Activated CD8-positive, alpha-beta memory T cell treated with anti-CD3 and anti-CD28 coated beads for 1 hour (primary cell): Measurements from ENCODE around the gene ZBTB7B.

Experiments used
- DNase-seq, 2 donors: peaks; one replicate each; pipeline ENCODE4 v3.0.0-alpha.2; 2020; ENCODE audit warnings: low read depth in 1 of 2; ENCODE audit errors: extremely low read depth in 1 of 2

ZBTB7B gene

GRCh38 chr1:155001675-155002463, 733 bp upstream of the ZBTB7B start:
- DNase-seq: peak; percentile 93 to 96

GRCh38 chr1:155003227-155003765, 694 bp downstream of the ZBTB7B start:
- no peak for DNase-seq

GRCh38 chr1:155003766-155004351, 1.3 kb downstream of the ZBTB7B start:
- no peak for DNase-seq

- no peak for DNase-seq
Measured at GRCh38 chr1:155004352-155005075, 1.9 kb downstream of the ZBTB7B start.

DNA sequence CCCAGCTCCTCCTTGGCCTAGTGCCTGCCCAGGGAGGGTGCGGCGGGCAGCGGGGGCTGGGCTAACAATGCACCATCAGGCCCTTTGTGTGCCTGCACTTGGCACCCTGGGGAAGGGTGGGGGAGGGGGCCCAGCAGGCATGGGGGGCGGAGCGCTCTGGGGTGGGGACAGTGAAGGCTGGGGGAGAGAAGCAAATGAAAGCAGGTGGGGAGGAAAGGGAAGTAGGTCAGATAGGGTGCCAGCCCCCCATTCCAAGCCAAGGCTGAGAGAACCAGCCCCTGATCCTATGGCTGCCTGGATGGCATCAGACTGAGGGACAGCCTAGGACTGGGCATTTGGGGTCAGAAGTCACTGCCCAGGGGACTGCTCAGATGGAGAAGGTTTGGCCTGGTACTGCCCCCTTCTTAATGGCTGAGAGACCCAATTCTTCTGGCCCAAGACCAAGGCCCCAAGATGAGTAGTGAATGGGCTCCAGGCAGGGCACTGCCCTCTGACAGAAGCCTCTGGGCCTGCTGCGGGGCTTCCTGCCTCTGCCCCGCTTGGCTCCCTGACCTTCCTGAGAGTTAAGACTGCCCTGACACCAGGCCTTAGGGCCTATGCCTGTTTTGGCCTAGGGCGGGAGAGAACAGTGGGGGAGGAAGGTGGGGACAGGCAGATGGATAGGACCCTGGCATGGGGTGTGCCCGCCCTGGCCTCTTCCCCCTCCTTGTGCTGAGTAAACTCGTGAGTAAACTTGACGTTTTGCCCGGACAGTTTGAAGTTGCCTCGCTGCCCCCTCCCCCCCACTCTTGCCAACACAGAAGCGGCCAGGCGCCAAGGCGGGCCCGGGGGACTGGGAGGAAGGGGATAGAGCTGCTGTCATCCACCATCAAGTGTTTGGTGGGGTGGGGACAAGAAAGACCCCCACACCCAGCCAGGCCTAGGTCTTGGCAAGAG, 2.7 kb downstream of the ZBTB7B start:
- no peak for DNase-seq

- no peak for DNase-seq
Measured at GRCh38 chr1:155006601-155007101, 4.0 kb downstream of the ZBTB7B start.

DNA sequence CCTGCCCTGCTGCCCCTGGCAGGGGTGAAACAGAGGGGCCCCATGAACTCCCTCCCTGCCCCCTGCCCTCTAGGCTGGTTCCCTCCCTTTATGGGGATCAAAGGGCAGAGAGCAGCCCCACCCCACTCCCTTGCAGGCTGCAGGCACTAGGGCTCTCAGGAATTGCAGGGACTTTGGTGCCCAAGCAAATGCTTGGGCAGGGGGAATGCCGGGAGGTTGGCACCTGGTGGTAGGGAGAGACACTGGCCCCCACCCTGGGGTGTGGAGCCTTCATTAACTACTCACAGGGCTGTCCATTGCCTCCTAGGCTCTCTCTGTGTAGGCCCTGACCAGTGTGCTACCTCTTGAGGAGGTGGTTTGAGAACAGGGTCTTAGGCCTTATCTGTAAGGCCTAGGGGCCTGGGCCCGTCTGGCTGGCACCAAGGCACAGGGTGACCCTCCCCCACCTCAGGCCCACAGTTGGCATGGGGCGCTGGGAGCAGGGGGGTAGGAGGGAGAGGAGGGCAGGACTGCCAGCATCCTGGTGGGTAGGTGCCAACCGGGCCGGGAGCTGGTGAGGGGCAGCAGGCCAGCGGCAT, 4.7 kb downstream of the ZBTB7B start:
- no peak for DNase-seq

- DNase-seq: no peak
Measured at GRCh38 chr1:155008015-155008941, 5.7 kb downstream of the ZBTB7B start.

DNA sequence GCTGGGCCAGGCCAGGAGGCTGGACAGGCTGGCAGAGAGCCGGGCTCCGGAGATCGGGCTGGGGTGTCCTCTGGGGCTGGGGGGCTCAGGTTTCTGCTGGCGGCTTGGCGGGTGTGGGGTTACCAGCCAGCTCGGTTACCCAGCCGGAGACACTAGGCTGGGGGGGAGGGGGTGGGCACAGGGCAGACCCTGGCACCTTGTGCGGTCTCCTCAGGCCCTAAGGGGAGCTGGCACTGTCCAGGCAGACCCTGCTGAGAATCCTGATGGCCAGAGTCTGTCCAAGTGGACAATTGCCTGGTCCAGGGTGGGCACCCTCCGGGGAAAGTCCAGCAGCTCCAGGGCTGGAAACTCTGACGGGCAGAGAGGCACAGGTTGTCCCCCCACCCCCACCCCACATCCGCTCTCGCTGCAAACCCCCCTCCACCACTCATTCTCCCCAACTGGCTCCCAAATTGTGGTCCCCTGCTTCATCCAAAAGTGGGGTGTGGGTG, 6.7 kb downstream of the ZBTB7B start:
- DNase-seq: no peak

DNA sequence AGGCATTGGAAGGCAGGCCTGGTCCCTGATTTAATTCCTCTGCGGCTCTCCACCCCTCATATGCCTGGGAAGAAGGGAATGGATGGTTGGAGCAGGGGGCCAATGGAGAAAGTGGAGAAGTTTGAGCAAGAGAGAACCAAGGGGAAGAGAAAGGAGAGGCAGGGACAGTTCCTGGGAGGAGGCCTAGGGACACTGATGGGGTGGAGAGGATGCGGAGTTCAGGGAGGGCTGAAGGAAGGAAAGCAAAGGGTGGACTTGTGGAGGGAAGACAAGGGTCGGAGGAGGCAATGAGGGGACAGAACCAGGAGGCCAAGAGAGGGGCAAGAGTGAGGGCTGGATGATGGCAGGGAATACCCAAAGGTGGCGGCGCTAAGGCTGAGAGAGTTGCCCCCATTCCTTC, 7.1 kb downstream of the ZBTB7B start:
- DNase-seq: no peak

DNA sequence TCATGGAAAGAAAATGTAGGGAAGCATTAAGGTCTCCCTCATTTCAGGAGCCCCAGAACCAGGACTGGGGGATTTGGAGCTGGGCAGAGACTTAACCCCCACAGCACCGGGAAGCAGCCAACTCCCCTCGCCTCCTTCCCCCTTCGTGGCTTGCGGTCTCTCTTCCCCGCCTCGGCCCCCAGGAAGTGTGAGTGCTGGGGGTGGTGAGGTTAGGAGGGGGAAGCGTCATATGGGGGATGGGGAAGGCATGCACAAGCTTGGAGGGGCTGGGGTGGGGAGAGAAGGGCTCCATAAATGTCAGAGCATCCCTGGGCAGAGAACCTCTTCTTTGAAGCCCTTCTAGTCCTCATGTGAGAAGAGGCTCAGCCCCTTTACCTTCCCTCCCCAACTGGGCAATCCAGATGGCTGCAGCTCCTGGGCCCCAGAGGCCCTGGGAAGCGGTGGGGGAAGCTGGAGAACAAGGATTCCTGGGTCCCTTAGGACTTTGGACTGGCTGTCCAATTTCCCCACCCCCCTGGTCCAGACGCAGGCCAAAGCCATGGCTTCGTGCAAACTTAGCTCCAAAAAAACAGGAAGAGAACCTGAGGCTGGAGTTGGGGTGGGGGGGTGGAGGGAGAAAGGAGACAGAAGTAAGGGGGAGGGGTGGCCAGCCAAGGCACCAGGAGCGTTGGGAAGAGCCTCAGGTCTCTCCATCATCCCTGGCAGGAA, 7.8 kb downstream of the ZBTB7B start:
- DNase-seq: no peak

DNA sequence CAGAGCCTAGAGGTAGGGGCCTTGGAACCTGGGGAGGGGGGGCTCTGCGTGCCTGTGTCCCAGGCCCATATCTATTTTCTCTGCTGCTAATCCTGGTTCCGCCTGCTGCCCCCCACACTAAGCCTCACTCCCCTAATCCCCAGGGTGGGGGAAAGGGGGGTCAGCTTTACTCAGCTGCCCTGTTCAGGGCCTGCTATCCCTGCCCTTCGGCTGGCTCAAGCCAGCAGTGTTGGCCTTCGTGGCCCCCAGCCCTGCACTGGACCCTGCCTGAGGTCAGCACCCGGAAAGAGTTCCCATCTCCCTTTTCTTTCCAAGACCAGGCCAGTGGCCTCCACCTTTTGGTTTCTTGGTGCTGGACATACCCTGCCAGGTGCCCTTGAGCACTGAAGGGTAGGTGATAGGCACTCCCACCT, 8.4 kb downstream of the ZBTB7B start:
- no peak for DNase-seq

DNA sequence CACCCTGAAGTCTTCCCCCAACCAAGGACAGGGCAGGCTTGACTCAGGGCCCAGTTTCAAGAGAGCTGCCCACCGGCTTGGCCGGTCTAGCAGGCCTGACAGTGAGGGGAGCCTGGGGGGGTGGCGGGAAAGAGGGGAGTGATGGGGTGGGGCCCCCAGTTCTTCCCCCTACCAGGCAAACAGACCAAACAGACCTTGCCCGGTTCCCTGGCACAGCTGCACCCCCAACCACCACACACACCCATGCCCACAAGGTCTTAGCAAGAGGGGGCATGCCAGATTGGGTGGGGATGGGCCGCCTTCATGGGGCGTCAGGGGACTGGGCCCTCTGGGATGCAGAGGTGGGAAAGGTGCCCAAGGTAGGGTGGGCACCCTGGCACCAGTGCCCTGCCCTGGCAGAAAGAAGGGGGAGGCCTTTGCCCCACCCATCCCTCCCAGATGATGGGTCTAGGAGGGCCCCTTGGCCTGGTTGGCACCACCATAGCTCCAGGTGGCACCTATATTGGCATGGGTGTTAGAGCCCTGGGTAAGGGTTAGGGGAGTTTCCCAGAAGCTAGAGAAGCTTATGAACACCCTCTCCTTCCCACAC, 8.9 kb downstream of the ZBTB7B start:
- DNase-seq: no peak

DNA sequence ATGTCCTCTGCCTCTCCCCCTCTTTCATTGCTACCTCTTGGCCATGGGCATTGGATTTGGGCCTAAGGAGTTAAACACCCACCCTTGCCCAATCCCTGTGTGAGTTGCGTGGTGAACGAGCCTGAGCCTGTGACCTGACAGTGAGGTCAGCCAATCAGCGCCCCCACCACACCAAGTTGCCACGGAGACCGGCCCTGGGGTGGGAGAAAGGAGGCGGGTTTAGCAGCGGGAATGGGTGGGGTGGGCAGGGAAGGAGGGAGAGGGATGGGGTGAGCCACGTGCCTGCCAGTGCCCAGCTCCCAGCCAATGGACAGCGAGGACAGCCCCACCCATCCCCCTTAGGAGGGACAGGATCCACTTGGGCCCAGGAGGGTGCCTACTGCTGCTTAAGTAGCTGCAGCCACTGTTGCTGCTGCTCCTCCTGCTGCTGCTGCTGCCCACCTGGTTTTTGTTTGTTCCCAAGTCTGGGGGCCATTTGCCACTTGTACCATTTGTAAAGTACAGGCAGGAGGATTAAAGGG, 9.5 kb downstream of the ZBTB7B start:
- DNase-seq: no peak

DNA sequence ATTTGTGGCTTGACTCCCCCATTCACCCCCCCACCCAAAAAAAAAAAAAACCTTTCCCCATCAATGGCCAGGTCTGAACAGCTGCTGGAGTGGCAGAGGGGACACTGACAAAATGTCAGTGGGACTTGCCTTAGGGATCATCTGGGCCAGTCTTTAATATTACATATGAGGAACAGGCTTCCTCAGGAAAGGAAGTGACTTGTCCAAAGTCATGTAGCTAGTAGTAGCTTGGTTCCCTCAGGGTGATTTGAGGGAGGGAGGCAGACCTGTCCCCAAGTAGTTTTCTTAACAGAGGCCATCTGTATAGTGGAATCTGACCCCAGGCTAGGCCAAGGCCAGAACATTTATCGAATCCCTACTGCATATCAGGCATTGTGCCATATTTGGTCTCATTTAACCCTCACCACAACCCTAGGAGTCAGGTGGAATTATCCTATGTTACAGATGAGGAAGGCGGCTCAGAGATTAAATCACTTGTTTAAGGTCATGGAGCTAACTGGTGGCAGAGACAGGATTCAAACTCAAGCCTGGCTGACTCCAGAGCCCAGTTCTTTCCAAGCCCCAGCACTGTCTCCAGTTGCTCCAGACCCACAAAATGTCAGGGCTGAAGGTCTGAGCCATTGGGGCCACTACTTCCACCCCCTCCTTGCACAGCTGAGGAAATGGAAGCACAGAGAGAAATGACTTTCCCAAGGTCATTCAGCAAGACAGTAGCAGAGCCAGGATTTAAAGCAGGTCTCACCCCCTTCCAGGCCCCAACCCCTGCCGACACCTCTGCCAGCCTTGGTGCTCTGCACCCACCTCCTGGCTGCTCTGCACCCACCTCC, 10.4 kb downstream of the ZBTB7B start:
- DNase-seq: no peak

GRCh38 chr1:155013632-155014031, 11.0 kb downstream of the ZBTB7B start:
- no peak for DNase-seq
